NCI-H2196 (cell line): ENCODE results near the gene EXOSC10.
A peak's percentile ranks its signal among the peaks of the same experiment; 100 is the strongest.
"Not testable (repeated sequence)": the region's sequence is repeated elsewhere in the genome, so short reads cannot be mapped to it uniquely, and the experiment has no call there.

Experiments used
- DNase-seq: peaks from one replicate; lab custom pipeline; 2025; ENCODE audit not compliant: unreplicated experiment; lab: John Stamatoyannopoulos, UW

EXOSC10 gene

DNA sequence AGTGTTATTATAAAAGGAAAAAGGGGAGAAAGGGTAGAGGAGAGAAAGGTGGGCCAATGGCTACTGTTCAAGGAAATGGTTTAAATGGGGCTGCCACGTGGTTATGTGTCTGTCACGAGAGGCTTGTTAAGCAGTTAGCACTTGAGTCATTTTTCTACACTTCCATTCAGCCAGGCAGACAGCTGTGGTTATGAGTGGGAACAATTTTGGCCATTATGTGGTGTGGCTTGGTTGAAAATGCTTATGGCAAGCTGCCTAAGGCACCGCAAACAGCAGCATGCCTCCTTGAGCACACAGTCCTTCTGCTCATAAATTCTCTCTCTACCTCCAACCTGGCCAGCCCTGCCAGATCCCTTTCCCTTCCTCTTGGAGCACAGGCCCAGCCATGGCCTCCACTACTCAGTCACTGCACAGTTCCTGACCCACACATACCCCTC is 36.7 kb downstream of the EXOSC10 start:
- peak; percentile 53 for DNase-seq

DNA sequence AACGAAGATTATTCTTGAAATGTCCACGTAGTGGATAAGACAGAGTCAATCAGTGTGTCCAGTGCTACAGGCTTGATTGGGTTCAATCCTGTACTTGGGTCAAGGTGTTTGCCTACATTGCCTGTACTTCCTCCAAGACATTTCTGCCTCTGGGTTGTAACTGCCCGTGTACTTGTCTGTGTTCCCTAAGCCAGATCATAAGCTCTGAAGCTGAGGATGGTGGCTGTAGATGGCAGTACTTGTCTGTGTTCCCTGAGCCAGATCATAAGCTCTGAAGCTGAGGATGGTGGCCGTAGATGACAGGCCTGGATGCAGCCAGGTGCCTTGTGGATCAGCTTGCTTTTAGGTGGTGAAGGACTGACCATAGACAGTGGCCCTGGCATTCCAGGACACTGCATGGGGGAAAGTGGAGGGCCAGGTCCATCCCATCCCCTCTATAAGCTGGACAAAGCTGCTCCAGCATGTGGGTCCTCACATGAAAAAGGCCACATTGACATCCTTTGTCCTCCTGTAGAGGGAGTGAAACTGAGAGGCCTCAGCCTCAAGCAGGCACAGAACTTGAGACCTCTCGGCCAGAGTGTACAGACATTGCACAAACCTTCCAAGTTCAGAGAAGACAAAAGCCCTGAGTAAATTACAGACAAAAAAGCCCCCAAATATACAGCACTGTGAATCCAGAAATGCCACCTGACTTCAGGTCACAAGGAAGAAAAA is 37.9 kb downstream of the EXOSC10 start:
- DNase-seq, result no peak

DNA sequence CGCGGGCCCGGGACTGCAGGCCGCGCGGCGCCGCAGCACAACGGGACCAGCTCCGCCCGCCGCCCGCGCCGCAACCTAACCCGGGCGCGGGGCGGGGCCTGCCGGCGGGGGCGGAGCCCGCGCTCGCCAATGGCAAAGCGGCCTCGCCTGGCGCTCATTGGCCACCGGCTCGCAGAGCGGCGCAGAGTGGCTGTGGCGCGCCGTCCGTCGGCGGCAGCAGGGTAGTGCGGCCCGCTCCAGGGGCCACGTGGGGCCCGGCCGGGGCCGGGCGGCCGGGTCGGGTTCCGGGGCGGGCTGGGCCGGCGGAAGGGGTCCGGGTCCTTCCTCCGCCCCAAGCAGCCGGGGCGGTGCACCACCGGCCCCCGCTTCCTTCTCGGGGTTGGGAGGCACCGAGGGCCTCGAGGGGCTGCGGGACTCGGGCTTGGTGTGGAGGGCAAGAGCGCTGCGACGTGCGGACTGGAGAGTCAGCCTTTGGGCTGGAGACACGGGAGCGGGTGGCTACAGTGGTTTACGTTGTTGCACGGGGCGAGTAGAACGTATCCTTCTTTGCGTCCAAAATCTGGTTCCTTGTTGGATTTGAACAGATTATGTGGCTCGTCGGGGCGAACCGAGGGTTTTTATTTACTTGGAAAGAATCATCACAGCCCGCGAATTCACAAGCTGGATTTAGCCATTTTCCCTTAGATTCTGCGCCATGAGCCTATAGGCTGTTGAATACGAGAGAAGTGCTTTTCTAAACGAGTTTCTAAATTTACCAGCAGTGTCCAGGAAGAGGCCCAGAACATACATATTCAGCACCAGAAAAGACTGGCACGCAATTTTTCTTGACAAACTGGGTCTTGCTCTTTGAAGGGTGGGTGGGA is 39.5 kb downstream of the EXOSC10 start, which contains the start of gene SRM:
TSS of gene SRM (minus strand) at position 51 of the 863 bp plus-strand sequence. CDS start 75 bp downstream, outside the sequence.
- peak; percentile 95 for DNase-seq

DNA sequence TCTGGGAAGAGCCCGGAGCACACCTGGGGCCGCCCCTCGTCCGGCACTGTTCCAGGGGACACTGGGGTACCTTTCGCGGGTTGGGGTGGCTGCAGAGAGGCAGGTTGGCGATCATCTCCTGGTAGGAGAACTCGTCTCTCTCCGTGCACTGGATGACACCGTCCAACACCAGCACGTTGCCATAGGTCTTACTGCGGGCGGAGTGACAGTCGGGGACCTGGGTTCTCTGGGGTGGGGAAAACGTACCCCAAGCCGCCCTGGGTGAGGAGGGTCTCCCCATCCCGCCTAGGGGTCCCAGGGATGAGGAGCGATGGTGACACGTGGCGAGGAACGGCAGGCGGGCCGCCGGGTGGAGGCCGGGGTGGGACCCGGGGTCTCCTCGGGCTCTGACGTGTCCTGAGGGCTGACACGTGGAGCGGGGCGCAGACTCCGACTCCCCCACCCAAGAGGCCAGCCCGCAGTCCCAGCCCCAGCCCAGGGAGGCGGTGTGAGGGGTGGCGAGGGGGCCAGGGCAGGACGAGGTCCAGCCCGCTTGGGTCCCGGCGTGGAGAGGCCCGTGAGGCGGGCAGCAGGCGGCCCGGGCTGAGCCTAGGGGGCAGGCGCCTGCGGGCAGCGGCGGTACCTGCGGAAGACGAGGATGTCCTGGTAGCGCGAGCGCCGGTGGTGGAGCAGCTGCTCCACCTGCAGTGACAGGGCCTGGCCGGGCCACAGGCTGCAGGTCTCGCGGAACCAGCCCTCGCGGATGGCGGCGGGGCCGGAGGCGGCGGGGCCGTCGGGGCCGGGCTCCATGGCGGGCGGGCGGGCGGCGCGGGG is 40.3 kb downstream of the EXOSC10 start:
- DNase-seq, result no peak

DNA sequence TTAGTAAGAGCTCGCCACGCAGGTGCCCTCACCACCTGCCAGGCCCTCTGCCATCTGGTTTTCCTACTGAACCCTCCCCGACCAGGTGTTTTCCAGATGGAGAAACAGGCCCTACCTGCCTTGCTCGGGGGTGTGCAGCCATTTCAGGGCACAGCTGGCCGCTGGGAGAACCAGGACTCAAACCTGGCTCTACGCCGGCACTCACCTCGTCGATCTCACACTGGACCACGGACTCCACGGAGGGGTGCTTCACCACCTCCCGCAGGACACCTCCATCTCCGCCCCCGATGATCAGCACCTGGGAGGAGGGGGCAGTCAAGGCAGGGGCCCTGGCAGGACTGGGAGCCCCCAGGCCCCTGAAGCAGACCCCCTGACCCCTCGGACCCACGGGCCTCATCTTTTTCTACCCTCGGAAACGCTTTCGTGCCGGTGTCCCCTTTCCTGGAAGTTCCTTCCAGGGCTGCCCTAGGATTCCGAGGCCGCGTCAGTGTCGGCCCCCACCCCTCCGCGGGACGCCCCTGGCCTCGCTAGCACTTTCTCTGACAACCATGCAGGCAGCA is 41.0 kb downstream of the EXOSC10 start:
- peak; percentile 50 for DNase-seq

DNA sequence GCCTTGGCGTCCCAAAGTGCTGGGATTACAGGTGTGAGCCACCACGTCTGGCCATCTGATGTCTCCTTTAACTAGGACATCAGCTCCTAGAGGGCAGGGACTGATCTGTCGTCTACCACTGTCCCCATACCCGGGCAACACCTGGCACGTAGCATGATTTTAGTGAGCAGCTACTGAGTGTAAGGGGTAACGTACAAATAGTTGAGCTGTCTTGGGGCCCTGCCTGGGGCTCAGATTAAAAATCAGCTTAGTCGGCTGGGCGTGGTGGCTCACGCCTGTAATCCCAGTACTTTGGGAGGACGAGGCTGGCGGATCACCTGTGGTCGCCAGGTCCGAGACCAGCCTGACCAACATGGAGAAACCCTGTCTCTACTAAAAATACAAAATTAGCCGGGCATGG is 41.6 kb downstream of the EXOSC10 start:
- no peak for DNase-seq

DNA sequence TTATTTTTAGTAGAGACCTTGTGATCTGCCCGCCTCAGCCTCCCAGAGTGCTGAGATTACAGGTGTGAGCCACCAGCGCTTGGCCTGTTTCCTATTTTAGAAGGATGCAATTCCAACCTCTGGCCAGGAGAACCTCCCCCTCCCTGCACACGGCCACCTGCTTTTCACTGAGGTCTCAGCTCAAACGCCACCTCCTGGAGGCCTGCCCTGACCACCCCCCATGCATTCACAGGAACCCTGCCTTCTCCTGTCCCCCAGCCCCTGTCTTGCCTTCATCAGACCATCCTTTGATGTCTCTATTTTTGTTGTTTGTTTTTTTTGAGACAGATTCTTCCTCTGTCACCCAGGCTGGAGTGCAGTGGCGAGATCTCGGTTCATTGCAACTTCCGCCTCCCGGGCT is 42.2 kb downstream of the EXOSC10 start:
- no peak for DNase-seq

DNA sequence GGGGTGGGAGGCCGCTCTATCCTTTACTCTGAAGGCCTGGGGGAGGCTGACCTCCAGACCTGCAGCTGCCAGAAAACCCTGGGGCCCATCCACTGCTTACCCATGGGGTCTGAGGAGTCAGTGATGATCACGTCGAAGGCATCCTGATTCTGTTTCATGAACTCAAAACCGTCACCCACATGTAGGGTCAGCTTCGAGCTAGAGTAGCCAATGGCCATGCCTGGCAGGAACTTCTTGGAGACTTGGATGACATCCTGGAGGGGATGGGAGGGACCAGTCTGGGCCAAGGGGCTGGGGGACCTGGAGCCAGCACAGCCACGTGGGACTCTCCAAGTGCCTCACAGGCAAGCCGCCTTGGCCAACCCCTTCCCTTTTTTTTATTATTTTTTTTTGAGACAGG is 43.2 kb downstream of the EXOSC10 start:
- DNase-seq, result no peak

DNA sequence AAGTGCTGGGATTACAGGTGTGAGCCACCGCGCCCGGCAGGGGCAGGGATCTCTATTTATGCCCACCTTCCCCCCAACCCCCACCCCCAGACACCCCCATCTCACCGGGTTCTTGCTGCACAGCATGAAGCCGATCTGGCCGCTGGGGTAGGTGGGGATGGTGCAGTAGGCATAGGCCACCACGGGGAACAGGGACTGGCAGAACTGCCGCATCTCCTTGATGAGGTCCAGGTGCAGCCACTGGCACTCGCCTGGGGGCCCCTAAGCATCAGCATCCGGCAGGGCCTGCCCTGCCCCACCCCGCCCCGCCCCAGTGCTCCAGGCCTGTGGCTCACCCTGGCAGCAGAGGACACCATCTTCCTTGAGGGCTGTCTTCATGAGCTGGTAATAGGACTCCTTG is 44.0 kb downstream of the EXOSC10 start:
- DNase-seq, result no peak

DNA sequence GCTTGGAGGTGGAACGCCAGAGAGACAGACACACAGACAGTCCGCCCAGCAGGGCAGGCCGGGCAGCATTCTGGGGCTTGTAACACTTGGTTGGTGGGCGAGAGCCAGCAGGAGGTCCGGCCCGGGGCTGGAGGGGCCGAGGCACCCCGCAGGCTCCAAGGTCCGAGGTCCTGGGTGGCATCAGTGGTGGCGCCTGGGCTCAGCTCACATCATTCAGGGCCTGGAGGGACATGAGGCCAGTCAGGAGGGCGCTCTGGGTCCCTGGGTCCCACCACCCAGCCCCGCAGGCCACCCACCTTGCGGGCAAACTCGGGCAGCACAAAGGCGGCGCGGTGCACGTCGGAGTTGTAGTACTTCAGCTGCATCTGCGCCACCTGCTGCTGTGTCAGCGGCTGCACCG is 45.0 kb downstream of the EXOSC10 start:
- no peak for DNase-seq

DNA sequence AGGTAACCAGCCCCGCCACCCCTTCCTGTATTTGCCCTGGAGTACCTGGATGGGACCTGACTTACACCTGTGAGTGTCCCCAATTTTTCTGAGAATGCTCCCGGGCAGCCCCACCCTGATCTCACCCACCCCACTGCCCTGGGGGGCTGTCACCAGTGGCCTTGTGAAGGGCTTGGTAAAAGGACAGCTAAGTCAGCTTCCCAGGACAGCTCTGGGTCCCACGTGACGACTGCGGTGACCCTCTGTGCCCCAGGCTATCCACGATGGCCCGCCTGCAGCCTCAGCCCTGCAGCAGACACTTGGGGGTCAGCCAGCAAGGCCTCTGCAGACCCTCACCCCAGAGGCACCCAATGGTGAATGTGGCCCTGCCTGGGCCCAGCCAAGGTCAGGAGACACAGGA is 45.5 kb downstream of the EXOSC10 start:
- DNase-seq, result no peak

DNA sequence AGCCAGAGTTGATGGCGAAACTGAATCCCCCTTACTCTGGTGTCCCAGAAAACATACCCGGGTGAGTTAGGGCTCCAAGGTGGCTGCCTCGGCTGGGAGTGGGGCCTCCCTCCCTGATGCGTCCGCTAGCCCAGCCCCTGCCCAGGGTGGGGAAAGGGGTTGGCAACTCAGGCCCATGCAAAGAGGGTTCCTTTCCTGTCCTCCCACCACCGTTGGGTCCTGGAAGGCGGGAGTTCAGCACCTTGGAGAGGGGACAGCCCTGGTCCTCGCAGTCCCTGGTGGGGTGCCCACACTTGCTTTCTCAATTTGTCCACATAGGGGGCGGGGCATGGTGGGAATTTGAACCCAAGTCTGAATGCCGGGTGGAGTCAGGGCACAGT is 45.9 kb downstream of the EXOSC10 start:
- no peak for DNase-seq

DNA sequence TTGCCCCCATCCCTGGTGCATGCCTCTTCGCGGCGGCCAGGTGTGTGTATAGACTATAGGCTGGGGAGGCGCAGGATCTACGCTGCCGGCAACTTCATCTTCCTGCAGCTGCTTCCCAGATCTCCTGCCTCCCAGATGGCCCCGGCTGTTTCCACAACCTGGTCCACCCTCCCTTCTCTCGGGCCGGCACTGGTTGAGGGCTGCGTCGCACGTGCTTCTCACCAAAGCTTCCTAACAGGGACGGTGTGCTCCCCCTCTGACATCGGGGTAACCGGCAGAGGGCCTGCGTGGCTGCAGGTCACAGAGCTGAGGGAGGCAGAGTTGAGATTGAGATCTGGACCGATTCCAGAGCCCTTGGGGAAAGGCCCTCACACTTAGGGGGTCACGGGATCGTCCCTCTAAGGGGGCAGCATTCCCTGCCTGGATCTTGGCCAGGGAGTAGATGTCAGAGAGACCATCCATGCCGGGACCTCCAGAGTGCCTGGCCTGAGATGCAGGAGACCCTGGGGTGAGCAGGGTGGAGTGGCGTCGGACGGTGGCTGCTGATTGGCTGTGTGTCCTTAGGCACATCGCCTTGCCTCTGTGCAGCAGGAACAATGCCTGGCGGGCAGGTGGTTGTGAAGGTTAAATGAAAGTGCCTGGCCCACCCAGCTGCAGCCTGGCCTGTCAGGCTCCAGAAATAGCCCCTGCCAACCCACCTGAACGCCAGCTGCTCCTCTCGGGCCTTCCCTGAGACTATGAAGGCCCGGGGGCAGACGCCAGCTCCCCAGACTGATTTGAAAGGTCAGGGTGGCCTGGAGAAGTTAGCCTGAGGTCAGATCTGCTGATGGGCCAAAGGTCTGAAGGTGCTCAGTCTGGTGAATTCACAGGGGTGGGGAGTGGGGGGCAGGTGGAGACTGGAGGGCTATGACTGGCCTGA is 46.6 kb downstream of the EXOSC10 start:
- no peak for DNase-seq

DNA sequence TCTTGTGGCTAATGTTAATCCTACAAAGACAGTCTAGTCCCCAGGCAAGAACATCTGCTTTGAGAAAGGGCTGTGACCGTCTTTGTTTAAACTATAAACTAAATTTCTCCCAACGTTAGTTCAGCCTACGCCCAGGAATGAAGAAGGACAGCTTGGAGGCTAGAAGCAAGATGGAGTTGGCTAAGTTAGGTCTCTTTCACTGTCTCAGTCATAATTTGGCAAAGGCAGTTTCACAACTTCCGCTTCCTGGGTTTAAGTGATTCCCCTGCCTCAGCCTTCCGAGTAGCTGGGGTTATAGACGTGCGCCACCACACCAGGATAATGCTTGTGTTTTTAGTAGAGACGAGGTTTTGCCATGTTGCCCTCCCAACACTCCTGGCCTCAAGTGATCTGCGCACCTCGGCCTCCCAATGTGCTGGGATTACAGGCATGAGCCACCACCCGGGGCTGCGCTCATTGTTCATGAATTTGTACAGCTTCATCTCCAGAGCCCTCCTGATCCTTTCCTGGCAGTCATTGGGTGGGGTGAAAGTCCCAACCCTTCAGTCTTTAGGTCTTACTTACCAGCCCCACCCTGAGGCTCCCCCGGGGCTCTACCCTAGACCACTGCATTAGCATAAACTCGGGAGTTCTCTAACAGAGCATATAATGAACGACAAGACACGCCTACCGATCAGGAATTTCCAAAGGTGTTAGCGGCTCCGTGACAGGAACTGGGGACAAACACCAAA is 47.7 kb downstream of the EXOSC10 start:
- no peak for DNase-seq

DNA sequence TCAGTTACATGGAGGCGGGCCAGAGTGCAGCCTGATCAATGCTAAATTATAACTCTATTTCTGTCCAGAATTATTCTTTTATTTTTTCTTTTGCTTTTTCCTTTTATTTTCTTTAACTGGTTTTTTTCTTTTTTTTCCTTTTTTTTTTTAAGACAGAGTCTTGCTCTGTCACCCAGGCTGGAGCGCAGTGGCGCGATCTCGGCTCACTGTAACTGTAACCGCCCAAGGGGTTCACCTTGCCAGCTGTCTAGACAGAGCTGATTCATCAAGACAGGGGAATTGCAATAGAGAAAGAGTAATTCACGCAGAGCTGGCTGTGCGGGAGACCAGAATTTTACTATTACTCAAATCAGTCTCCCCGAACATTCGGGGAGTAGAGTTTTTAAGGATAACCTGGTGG is 48.5 kb downstream of the EXOSC10 start:
- not testable (repeated sequence) for DNase-seq

DNA sequence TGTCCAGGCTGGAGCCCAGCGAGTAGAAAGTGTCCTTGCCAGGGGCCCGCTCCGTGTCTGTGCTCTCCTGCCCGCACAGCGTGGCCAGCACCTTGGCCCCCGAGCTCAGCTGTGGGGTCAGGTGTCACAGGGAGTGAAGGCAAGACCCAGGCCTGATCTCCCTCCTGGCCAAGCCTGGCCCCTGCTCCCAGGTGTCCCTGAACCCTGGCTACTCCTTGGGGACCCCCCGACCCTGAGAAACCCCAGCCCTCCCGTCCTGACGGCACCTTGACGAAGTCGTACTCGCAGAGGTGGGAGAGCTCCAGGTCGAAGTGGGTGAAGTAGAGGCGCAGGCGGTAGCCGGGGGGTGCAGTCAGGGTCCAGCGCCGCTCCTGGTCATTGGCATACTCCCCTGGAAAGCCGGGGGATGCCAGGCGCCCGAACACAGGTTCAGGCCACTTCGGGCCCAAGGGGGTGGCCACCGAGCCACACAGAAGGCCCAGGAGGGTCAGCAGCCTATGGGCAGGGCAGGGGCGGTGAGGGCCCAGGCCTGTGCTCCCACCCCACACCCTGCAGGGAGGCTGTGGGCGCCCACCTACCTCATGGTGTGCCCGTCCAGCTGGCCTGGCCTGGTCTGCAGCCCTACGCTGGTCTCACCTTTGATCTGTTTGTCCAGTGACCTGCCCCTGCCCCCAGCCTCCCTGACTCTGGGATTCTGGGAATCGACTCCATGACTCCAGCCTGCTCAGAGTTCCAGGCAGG is 52.9 kb downstream of the EXOSC10 start, which contains the start of gene MASP2:
TSS of gene MASP2 (minus strand) at position 615 of the 741 bp plus-strand sequence. CDS start at position 583, 32 bp downstream.
- DNase-seq, result no peak

DNA sequence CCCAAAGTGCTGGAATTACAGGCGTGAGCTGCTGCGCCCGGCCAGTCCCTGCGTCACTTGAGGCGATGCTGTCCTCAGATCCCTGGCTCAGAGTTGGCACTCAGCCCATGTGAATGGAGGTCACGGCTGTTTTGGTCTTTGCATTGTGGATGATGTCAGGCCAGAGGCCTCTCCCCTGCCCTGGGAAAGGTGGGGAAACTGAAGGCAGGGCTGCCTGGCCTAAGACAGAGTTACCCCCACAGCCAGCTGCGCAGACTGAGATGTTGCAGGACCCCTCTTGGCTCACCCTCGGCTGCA is 53.5 kb downstream of the EXOSC10 start:
- no peak for DNase-seq

DNA sequence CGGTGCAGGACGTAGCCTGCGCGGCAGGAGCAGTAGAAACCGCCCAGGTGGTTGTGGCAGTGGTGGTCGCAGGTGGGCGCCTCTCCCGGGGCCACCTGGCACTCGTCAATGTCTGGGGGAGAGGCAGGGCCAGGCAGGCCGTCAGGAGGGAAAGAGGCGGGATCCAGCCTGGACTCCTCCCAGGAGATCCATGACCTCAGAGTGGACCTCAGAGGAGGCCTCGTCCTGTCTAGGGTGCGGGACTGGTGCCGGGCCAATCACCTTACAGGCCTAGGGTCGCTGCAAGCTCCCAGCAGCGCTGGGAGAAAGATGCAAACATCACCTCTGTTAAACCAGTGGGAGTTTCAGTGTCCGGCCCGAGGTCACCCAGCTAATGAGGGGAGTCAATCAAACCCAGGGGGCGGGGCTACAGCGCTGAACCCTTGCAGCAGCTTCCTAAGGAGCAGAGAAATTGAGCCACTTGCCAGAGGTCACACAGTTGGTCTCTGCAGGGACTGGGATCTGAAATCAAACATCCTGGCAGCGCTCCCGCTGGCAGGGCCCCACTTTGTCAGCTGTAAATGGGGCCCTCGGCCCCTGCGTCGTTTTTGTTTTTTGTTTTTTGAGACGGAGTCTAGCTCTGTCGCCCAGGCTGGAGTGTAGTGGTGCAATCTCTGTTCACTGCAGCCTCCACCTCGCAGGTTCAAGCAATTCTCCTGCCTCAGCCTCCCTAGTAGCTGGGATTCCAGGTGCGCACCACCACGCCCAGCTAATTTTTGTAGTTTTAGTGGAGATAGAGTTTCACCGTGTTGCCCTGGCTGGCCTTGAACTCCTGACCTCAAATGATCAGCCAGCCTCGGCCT is 54.0 kb downstream of the EXOSC10 start:
- DNase-seq, result no peak
